ENCODE data around the gene TAF1A.

The TAF1A gene

GRCh38 chr1:222589462-222590302 is at the start of gene TAF1A:
Gene TAF1A, minus strand, starts transcription at chr1:222589933.
- TF ChIP-seq CTCF (IDR thresholded peaks at IDR 0.05; ENCODE audit: extremely low read depth, missing control alignments): no peak
- peak; percentile 86 for DNase-seq (ENCODE audit: low spot score)

GRCh38 chr1:222634180-222635013 is 44.7 kb upstream of the TAF1A start:
- peak; percentile 53 for TF ChIP-seq CTCF (IDR thresholded peaks at IDR 0.05; ENCODE audit: extremely low read depth, missing control alignments)
- peak; percentile 67 for DNase-seq (ENCODE audit: low spot score)

- TF ChIP-seq CTCF (IDR thresholded peaks at IDR 0.05; ENCODE audit: extremely low read depth, missing control alignments): no peak
- DNase-seq (ENCODE audit: low spot score): no peak
Observed at GRCh38 chr1:222632749-222633148, 43.0 kb upstream of the TAF1A start.

GRCh38 chr1:222631611-222632208 is 42.0 kb upstream of the TAF1A start:
- no peak for DNase-seq (ENCODE audit: low spot score)
- no peak for TF ChIP-seq CTCF (IDR thresholded peaks at IDR 0.05; ENCODE audit: extremely low read depth, missing control alignments)

- TF ChIP-seq CTCF (IDR thresholded peaks at IDR 0.05; ENCODE audit: extremely low read depth, missing control alignments): no peak
- no peak for DNase-seq (ENCODE audit: low spot score)
Observed at GRCh38 chr1:222629921-222630535, 40.3 kb upstream of the TAF1A start.

- no peak for DNase-seq (ENCODE audit: low spot score)
Observed at GRCh38 chr1:222627232-222627631, 37.5 kb upstream of the TAF1A start.

More at GRCh38 chr1:222627232-222627631, 37.5 kb upstream of the TAF1A start:
- TF ChIP-seq CTCF (IDR thresholded peaks at IDR 0.05; ENCODE audit: extremely low read depth, missing control alignments): no peak

All from GM20000 (cell line).